Suprapubic skin (tissue), 3 donors: ENCODE measurements around the gene HORMAD2.

ENCODE experiments used
- POLR2A ChIP-seq, 2 donors: fragments of 450-650 bp; IDR thresholded peaks; one replicate each; pipeline ENCODE4 v1.6.1; 2017; ENCODE audit warnings: antibody characterized with exemption in 2 of 2, mild to moderate bottlenecking in 2 of 2, moderate library complexity in 2 of 2
- TF ChIP-seq, protein P1 (sequence below), 2 donors: fragments of 200-600 bp in 1 of 2; fragments of 450-650 bp in 1 of 2; sonication (generic) in 1 of 2; IDR thresholded peaks; one replicate each; pipeline ENCODE4 v1.5.1; 2016 to 2019; ENCODE audit warnings: antibody characterized with exemption in 2 of 2, mild to moderate bottlenecking in 1 of 2, moderate library complexity in 1 of 2

DNA sequence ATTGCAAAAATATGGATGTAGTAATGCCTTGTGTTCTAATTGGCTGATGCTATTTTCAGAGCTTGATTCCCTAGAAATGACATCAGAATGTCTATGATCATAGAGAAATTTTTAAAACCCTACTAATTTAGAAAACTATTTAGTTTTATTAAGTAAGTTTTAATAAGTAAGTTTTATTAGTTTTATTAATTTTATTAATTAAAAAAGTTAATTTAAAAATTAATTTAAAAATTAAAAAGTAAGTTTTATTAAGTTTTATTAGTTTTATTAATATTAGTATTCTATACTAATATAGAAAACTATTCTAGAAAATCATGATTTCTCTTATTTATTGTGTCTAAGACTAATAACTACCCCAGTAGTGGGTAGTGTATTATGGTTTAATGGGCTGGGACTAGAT is 8.2 kb downstream of the HORMAD2 start:
- TF ChIP-seq, protein P1, sequence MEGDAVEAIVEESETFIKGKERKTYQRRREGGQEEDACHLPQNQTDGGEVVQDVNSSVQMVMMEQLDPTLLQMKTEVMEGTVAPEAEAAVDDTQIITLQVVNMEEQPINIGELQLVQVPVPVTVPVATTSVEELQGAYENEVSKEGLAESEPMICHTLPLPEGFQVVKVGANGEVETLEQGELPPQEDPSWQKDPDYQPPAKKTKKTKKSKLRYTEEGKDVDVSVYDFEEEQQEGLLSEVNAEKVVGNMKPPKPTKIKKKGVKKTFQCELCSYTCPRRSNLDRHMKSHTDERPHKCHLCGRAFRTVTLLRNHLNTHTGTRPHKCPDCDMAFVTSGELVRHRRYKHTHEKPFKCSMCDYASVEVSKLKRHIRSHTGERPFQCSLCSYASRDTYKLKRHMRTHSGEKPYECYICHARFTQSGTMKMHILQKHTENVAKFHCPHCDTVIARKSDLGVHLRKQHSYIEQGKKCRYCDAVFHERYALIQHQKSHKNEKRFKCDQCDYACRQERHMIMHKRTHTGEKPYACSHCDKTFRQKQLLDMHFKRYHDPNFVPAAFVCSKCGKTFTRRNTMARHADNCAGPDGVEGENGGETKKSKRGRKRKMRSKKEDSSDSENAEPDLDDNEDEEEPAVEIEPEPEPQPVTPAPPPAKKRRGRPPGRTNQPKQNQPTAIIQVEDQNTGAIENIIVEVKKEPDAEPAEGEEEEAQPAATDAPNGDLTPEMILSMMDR (IDR thresholded peaks at IDR 0.05) = no peak
- TF ChIP-seq POLR2A (IDR thresholded peaks at IDR 0.05) = no peak
